Measurements from ENCODE around the gene RMC1.
"Not testable (repeated sequence)": the region's sequence is repeated elsewhere in the genome, so short reads cannot be mapped to it uniquely, and the experiment has no call there.

Gene RMC1

DNA sequence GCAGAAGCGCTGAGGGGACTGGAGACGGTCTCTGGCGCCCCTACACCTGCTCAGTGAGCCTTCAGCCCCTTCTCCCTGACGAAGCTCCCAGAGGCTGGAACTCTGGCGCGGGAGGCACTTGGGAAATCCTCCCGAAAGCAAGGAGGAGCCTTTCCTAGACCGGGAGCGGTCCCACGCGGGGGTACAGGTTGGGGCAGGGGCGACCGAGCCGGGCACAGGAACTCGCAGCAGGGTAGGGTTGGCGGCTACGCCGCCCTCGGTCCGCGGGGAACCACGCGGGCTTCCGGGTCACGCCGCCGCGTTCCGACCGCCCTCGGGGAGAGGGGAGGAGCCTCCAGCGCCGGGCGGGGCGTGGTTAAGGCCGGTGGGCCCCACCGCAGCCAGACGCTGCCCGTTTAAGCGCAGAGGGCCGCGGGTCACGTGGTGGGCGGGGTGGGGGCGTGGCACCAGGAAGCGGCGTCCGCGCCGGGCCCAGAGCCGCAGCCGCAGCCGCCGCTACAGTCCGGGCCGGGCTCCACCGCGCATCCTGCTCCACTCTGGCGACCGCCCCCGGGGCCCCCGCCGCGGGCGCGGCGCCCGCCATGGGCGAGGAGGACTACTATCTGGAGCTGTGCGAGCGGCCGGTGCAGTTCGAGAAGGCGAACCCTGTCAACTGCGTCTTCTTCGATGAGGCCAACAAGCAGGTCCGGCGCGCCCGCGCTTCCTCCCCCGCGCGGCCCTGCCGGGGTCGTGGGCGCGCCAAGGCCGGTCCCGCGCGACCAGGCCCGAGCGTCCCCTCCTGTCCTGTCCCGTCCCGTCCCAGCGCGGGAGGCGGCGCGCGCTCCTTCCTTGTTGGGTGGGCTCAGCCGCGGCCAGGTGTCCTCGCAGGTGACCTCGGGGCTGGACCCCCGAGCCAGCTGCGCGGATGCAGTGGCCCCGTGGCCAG, at the start of gene RMC1:
Gene RMC1 (plus strand): TSS at position 474 of the 925 bp plus-strand sequence. CDS start 108 bp downstream, at position 582.
- DNase-seq, result peak; percentile 78

- DNase-seq, result no peak
These were observed 49.6 kb upstream of the RMC1 start for GRCh38 chr18:23453680-23454058.

GRCh38 chr18:23456835-23457234, 46.5 kb upstream of the RMC1 start:
- no peak for DNase-seq

GRCh38 chr18:23458830-23459529, 44.3 kb upstream of the RMC1 start:
- DNase-seq, result no peak

GRCh38 chr18:23459530-23459921, 43.8 kb upstream of the RMC1 start:
- DNase-seq, result no peak

GRCh38 chr18:23460285-23461273, 42.7 kb upstream of the RMC1 start:
- no peak for DNase-seq

GRCh38 chr18:23462876-23463275, 40.4 kb upstream of the RMC1 start:
- no peak for DNase-seq

GRCh38 chr18:23468753-23469459, 34.4 kb upstream of the RMC1 start:
- no peak for DNase-seq

GRCh38 chr18:23470620-23471387, 32.5 kb upstream of the RMC1 start:
- DNase-seq, result no peak

- DNase-seq, result no peak
These were observed 31.8 kb upstream of the RMC1 start for GRCh38 chr18:23471486-23471885.

- DNase-seq, result no peak
These were observed 23.3 kb upstream of the RMC1 start for GRCh38 chr18:23479829-23480505.

GRCh38 chr18:23484561-23485182, 18.6 kb upstream of the RMC1 start:
- no peak for DNase-seq

DNA sequence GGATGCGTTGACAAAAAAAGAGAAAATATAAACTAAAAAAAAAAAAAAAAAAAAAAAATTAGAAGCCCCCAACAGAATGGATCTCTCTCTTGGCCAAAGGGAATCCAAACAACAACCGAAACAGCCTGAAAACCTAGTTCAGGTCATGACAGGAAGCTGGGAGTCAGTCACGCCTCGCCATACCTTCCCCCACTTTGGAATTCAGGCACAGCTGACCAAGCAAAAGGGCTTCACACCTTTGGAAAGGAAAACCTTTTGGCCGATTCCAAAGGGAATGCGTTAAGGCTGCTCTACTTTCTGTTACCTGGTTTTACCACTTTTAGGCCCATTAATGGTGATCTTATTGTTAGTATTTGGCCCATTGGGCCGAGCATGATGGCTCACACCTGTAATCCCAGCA, 17.9 kb upstream of the RMC1 start:
- DNase-seq, result no peak

- DNase-seq, result no peak
These were observed 15.4 kb upstream of the RMC1 start for GRCh38 chr18:23487738-23488570.

DNA sequence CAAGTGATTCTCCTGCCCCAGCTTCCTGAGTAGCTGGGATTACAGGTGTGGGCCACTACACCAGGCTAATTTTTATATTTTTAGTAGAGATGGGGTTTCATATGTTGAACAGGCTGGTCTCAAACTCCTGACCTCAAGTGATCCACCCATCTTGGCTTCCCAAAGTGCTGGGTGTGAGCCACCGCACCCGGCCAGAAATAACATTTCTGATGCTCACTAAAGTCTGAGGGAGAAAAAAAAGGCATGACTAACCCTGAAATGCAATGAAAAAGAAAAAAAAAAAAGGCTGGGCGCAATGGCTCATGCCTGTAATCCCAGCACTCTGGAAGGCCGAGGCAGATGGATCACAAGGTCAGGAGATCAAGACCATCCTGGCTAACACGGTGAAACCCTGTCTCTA, 13.7 kb upstream of the RMC1 start:
- not testable (repeated sequence) for DNase-seq

GRCh38 chr18:23493654-23494053, 9.7 kb upstream of the RMC1 start:
- no peak for DNase-seq

DNA sequence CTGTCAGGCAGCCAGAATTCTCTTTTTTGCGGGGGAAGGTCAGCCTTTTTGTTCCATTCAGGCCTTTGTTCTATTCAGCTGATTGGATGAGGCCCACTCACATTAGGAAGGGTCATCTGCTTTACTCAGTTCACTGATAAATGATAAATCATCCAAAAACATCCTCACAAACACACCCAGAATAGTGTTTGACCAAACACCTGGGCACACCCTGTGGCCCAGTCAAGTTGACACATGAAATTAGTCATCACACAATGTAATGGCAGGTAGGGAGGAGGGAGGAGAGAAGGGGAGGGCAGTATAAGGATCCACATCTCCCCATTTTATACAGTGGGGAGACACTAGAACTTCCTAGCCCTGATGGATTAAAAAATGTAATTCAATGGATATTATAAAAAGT, 8.3 kb upstream of the RMC1 start:
- no peak for DNase-seq

- DNase-seq, result no peak
These were observed 7.4 kb upstream of the RMC1 start for GRCh38 chr18:23495723-23496440.

DNA sequence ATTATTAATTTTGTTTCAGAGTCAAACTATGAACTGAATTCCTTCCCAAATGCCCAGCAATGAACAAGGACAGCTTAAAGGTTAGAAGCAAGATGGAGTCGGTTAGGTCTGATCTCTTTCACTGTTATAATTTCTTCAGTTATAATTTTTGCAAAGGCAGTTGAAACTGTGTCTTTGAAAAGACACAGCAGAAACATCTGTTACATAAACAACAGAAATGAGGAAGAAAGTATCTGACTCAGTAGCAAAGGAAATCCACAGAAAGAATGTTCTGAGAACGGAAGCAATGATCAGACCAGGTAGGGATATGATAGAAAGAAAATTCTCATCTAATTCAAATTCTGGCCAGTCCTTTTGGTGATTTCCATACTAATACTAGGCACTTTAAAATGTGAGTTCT, 5.2 kb upstream of the RMC1 start:
- no peak for DNase-seq
